A673 (cell line): ENCODE measurements around the gene PCIF1. TPM values are rescaled to one million over a fixed set of nuclear protein-coding genes. Genes with fewer than 3 reads are reported as not detected.
A peak's percentile ranks its signal among the peaks of the same experiment; 100 is the strongest.

Experiments
- BruUV-seq: library from RNA; stranded (reverse); fragments of 400-500 nt; replicated peaks from 2 replicates; lab custom pipeline; 2021; lab: Mats Ljungman, UMichigan
- CTCF ChIA-PET: fragments of 300-600 bp; sonication (Branson Sonifier 250); formaldehyde crosslinking; loops from one replicate; lab custom pipeline; 2022; ENCODE audit warnings: antibody characterized with exemption; lab: Charles Lee
- POLR2A ChIA-PET: fragments of 300-600 bp; sonication (Branson Sonifier 250); formaldehyde crosslinking; loops from one replicate; lab custom pipeline; 2022; ENCODE audit warnings: antibody characterized with exemption; ENCODE audit not compliant: low non-redundant PET; lab: Charles Lee
- DNase-seq: peaks from one replicate; pipeline ENCODE4 v3.0.0-alpha.2; 2015; ENCODE audit warnings: low spot score
- H3K27ac ChIP-seq: fragments of 200-600 bp; sonication (generic); 2 replicates; pipeline ENCODE4 v1.5.1; 2016; ENCODE audit warnings: mixed run types, low read depth, mild to moderate bottlenecking, mixed read lengths, antibody characterized with exemption, low read length; ENCODE audit not compliant: poor library complexity, severe bottlenecking
- H3K27me3 ChIP-seq: fragments of 200-600 bp; sonication (generic); replicated peaks from 2 replicates; pipeline ENCODE4 v1.6.1; 2017; ENCODE audit warnings: mixed run types, low read depth, mild to moderate bottlenecking, mixed read lengths, antibody characterized with exemption, low read length; ENCODE audit not compliant: insufficient read depth, poor library complexity
- H3K36me3 ChIP-seq: fragments of 200-600 bp; sonication (generic); 2 replicates; pipeline ENCODE4 v1.6.1; 2016; ENCODE audit warnings: mixed run types, mild to moderate bottlenecking, mixed read lengths, antibody characterized with exemption, low read length; ENCODE audit not compliant: insufficient read depth, poor library complexity, severe bottlenecking
- H3K4me1 ChIP-seq: fragments of 200-600 bp; sonication (generic); 2 replicates; pipeline ENCODE4 v1.6.1; 2017; ENCODE audit warnings: mixed run types, mild to moderate bottlenecking, mixed read lengths, antibody characterized with exemption, low read length; ENCODE audit not compliant: insufficient read depth, poor library complexity, severe bottlenecking
- H3K4me3 ChIP-seq: fragments of 200-600 bp; sonication (generic); 2 replicates; pipeline ENCODE4 v1.5.1; 2016; ENCODE audit warnings: low read depth, mixed run types, mild to moderate bottlenecking, mixed read lengths, low read length; ENCODE audit not compliant: poor library complexity, severe bottlenecking
- H3K9me3 ChIP-seq: fragments of 200-600 bp; sonication (generic); 2 replicates; pipeline ENCODE4 v1.6.1; 2016; ENCODE audit warnings: mixed run types, low read depth, mild to moderate bottlenecking, mixed read lengths, antibody characterized with exemption, low read length; ENCODE audit not compliant: poor library complexity, severe bottlenecking
- CTCF ChIP-seq: fragments of 300-800, 200-600 bp; sonication (generic); conservative IDR thresholded peaks from 2 replicates; pipeline ENCODE4 v1.5.1; 2017; ENCODE audit warnings: low read depth, mild to moderate bottlenecking, antibody characterized with exemption, low read length, moderate library complexity, mixed read lengths
- EZH2 ChIP-seq: fragments of 200-600 bp; sonication (generic); IDR thresholded peaks from 2 replicates; pipeline ENCODE4 v1.6.1; 2017; ENCODE audit warnings: borderline replicate concordance, low read depth, mild to moderate bottlenecking, mixed read lengths, antibody characterized with exemption, low read length; ENCODE audit not compliant: poor library complexity, severe bottlenecking
- intact Hi-C: fragments of 100-400 bp; cut with micrococcal nuclease; formaldehyde crosslinking; loops from one replicate; pipeline ENCODE4 v1.10.0; 2022; ENCODE audit not compliant: unreplicated experiment
- total RNA-seq: library from RNA; stranded (reverse); gene quantifications from 2 replicates; pipeline ENCODE4 v1.2.3, GENCODE V29; 2021

PCIF1 gene
- total RNA-seq, 1 experiment from 2014 or later, result 47.5 TPM

- DNase-seq, result no peak
- BruUV-seq, result no TSS peak
- peaks cover 19% of the 10 kb centered on the region for H3K36me3 ChIP-seq
- ChIA-PET POLR2A (no interaction called here), CTCF (no interaction called here)
- intact Hi-C loops, result loop anchor here (1.0 kb wide), 1 partner anchor 23 kb away; no protein-coding TSS in a partner anchor
- peak overlapping the region; percentile 63 for H3K4me3 ChIP-seq
- H3K27me3 ChIP-seq, result no peaks in the 10 kb centered on the region
- no peak overlapping the region for H3K27ac ChIP-seq
- no peaks in the 10 kb centered on the region for H3K9me3 ChIP-seq
- TF ChIP-seq CTCF (no peak), EZH2 (no peak)
- peaks cover 17% of the 10 kb centered on the region for H3K4me1 ChIP-seq
Measured at GRCh38 chr20:45909817-45910669, 24.4 kb upstream of the PCIF1 start.

GRCh38 chr20:45910670-45911485 lies 23.6 kb upstream of the PCIF1 start:
- Histone ChIP-seq H3K27ac (peak overlapping the region; percentile 81), H3K4me1 (peaks cover 17% of the 10 kb centered on the region), H3K9me3 (no peaks in the 10 kb centered on the region), H3K36me3 (peaks cover 14% of the 10 kb centered on the region), H3K4me3 (peak overlapping the region; percentile 63), H3K27me3 (no peaks in the 10 kb centered on the region)
- no peak for TF ChIP-seq CTCF
- no peak for TF ChIP-seq EZH2
- CTCF ChIA-PET, result no interaction called here
- peak; percentile 100 for DNase-seq
- BruUV-seq, result no TSS peak
- POLR2A ChIA-PET, result interaction anchor here (0.6 kb wide), 1 partner anchor 19 kb away, joined by 5 read pairs; no protein-coding TSS in a partner anchor
- intact Hi-C loops, result loop anchor here (1.0 kb wide), 1 partner anchor 22 kb away; no protein-coding TSS in a partner anchor
